A673 (cell line): ENCODE results near the gene KIAA1614.

Experiments
- EZH2 ChIP-seq: fragments of 200-600 bp; sonication (generic); IDR thresholded peaks from 2 replicates; pipeline ENCODE4 v1.6.1; 2017; ENCODE audit warnings: borderline replicate concordance, low read depth, mild to moderate bottlenecking, mixed read lengths, antibody characterized with exemption, low read length; ENCODE audit not compliant: poor library complexity, severe bottlenecking
- TF ChIP-seq, protein P1 (sequence below): fragments of 300-800, 200-600 bp; sonication (generic); conservative IDR thresholded peaks from 2 replicates; pipeline ENCODE4 v1.5.1; 2017; ENCODE audit warnings: low read depth, mild to moderate bottlenecking, antibody characterized with exemption, low read length, moderate library complexity, mixed read lengths

- TF ChIP-seq, protein P1, sequence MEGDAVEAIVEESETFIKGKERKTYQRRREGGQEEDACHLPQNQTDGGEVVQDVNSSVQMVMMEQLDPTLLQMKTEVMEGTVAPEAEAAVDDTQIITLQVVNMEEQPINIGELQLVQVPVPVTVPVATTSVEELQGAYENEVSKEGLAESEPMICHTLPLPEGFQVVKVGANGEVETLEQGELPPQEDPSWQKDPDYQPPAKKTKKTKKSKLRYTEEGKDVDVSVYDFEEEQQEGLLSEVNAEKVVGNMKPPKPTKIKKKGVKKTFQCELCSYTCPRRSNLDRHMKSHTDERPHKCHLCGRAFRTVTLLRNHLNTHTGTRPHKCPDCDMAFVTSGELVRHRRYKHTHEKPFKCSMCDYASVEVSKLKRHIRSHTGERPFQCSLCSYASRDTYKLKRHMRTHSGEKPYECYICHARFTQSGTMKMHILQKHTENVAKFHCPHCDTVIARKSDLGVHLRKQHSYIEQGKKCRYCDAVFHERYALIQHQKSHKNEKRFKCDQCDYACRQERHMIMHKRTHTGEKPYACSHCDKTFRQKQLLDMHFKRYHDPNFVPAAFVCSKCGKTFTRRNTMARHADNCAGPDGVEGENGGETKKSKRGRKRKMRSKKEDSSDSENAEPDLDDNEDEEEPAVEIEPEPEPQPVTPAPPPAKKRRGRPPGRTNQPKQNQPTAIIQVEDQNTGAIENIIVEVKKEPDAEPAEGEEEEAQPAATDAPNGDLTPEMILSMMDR: no peak
- no peak for TF ChIP-seq EZH2
Observed at GRCh38 chr1:180961622-180962021, 48.9 kb downstream of the KIAA1614 start.
